Epidermal melanocyte (primary cell): ENCODE results near the gene NUP50.

Experiments
- DNase-seq: peaks from one replicate; pipeline ENCODE4 v3.0.0; 2011; ENCODE audit warnings: low spot score; ENCODE audit not compliant: insufficient read length

Gene NUP50

GRCh38 chr22:45227645-45228400, 64.1 kb downstream of the NUP50 start:
- no peak for DNase-seq

GRCh38 chr22:45228401-45228754, 64.7 kb downstream of the NUP50 start:
- no peak for DNase-seq

- no peak for DNase-seq
Observed at GRCh38 chr22:45229181-45229580, 65.5 kb downstream of the NUP50 start.

GRCh38 chr22:45230026-45230721, 66.4 kb downstream of the NUP50 start:
- DNase-seq, result no peak

GRCh38 chr22:45231293-45231692, 67.6 kb downstream of the NUP50 start:
- no peak for DNase-seq

GRCh38 chr22:45233386-45233785, 69.7 kb downstream of the NUP50 start:
- no peak for DNase-seq

GRCh38 chr22:45233827-45234226, 70.1 kb downstream of the NUP50 start:
- DNase-seq, result no peak

GRCh38 chr22:45235101-45235777, 71.5 kb downstream of the NUP50 start:
- no peak for DNase-seq

GRCh38 chr22:45235851-45236342, 72.2 kb downstream of the NUP50 start:
- DNase-seq, result no peak

- DNase-seq, result no peak
Observed at GRCh38 chr22:45237065-45237990, 73.6 kb downstream of the NUP50 start.
